Nephron (organoid): ENCODE data around the gene EIF4G1.

Source experiments
- H3K27ac Mint-ChIP-seq, 3 experiments: 2 replicates each; pipeline ENCODE4 v1.8.0; 2020; ENCODE audit warnings: mixed read lengths in 3 of 3, mild to moderate bottlenecking in 2 of 3, moderate library complexity in 1 of 3
- H3K27me3 Mint-ChIP-seq: 2 replicates; pipeline ENCODE4 v1.8.0; 2021; ENCODE audit warnings: low read depth, mild to moderate bottlenecking, moderate library complexity, mixed read lengths
- H3K36me3 Mint-ChIP-seq: 2 replicates; pipeline ENCODE4 v1.8.0; 2020; ENCODE audit warnings: low read depth, mixed read lengths
- H3K4me1 Mint-ChIP-seq: 2 replicates; pipeline ENCODE4 v1.8.0; 2020; ENCODE audit warnings: mixed read lengths
- H3K4me3 Mint-ChIP-seq, 3 experiments: 2 replicates each; pipeline ENCODE4 v1.8.0; 2020; ENCODE audit warnings: mild to moderate bottlenecking in 3 of 3, mixed read lengths in 3 of 3, moderate library complexity in 2 of 3
- H3K9me3 Mint-ChIP-seq: 2 replicates; pipeline ENCODE4 v1.8.0; 2020; ENCODE audit warnings: mixed read lengths
- TF ChIP-seq, protein P1 (sequence below), 3 experiments: fragments of 200-600 bp; sonication (generic); IDR thresholded peaks; one replicate each; pipeline ENCODE4 v1.5.0; 2021; ENCODE audit warnings: antibody characterized with exemption in 3 of 3; ENCODE audit not compliant: unreplicated experiment in 3 of 3

EIF4G1 gene

DNA sequence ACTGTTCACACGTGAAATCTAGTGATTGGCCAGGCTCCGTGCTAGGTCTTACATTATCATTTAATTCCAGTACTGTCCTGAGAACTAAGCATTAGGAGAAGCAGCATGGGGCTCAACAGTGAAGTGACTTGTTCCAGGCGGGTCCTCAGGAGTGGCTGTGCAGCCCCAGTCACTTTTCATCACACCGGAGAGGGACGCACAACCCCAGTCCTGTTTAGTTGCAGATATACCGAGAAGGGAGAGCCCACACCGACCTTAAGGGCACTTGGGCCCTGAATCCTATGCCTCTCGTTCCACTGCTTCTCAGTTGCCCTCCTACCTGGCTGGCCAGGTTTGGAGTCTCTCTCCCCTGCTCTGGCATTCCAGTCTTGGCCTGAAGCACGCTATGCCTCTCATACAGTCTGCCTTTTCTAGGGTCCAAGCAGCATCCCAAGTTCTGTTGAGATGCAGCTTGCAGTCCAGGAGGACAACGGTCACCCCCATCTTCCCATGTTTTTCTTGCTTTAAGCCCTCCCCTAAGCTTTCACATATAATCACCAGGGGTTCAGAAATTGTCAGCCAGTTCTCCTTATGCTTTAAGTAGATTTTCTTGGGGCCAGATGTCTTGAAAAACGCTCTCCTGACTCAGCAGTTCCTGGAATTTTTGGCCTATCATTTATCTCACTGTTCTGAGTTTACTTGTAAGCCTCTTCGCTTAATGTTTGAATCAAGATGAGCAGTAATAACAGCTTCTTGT is 33.1 kb downstream of the EIF4G1 start:
- Mint-ChIP-seq H3K4me3 (peak overlapping the region in 2 of 3 experiments; percentile 7 to 8), H3K27me3 (no peaks in the 10 kb centered on the region), H3K36me3 (peaks cover 28% of the 10 kb centered on the region), H3K4me1 (peaks cover 61% of the 10 kb centered on the region), H3K27ac (peak overlapping the region; percentile 80 to 96 (median 89)), H3K9me3 (no peaks in the 10 kb centered on the region)
- TF ChIP-seq, protein P1, sequence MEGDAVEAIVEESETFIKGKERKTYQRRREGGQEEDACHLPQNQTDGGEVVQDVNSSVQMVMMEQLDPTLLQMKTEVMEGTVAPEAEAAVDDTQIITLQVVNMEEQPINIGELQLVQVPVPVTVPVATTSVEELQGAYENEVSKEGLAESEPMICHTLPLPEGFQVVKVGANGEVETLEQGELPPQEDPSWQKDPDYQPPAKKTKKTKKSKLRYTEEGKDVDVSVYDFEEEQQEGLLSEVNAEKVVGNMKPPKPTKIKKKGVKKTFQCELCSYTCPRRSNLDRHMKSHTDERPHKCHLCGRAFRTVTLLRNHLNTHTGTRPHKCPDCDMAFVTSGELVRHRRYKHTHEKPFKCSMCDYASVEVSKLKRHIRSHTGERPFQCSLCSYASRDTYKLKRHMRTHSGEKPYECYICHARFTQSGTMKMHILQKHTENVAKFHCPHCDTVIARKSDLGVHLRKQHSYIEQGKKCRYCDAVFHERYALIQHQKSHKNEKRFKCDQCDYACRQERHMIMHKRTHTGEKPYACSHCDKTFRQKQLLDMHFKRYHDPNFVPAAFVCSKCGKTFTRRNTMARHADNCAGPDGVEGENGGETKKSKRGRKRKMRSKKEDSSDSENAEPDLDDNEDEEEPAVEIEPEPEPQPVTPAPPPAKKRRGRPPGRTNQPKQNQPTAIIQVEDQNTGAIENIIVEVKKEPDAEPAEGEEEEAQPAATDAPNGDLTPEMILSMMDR (IDR thresholded peaks at IDR 0.05; ENCODE audit: unreplicated experiment in 3 of 3), result no peak

DNA sequence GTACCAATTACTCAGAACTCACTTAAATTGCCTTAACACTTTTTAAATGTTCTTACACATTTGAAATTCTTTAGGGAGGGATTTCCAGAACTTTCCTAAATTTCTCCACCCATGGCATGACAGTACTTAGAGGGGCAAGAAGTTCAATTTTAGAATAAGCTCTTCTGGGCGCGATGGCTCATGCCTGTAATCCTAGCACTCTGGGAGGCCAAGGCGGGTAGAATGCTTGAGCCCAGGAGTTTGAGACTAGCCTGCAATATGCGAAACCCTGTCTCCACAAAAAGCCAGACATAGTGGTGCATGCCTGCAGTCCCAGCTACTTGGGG is 33.6 kb downstream of the EIF4G1 start:
- peaks cover 62% of the 10 kb centered on the region for H3K4me1 Mint-ChIP-seq
- H3K27me3 Mint-ChIP-seq, result no peaks in the 10 kb centered on the region
- no peaks in the 10 kb centered on the region for H3K9me3 Mint-ChIP-seq
- TF ChIP-seq, protein P1 (IDR thresholded peaks at IDR 0.05; ENCODE audit: unreplicated experiment in 3 of 3), result no peak
- H3K27ac Mint-ChIP-seq, result peak overlapping the region; percentile 80 to 96 (median 89)
- no peak overlapping the region for H3K4me3 Mint-ChIP-seq
- peaks cover 29% of the 10 kb centered on the region for H3K36me3 Mint-ChIP-seq

DNA sequence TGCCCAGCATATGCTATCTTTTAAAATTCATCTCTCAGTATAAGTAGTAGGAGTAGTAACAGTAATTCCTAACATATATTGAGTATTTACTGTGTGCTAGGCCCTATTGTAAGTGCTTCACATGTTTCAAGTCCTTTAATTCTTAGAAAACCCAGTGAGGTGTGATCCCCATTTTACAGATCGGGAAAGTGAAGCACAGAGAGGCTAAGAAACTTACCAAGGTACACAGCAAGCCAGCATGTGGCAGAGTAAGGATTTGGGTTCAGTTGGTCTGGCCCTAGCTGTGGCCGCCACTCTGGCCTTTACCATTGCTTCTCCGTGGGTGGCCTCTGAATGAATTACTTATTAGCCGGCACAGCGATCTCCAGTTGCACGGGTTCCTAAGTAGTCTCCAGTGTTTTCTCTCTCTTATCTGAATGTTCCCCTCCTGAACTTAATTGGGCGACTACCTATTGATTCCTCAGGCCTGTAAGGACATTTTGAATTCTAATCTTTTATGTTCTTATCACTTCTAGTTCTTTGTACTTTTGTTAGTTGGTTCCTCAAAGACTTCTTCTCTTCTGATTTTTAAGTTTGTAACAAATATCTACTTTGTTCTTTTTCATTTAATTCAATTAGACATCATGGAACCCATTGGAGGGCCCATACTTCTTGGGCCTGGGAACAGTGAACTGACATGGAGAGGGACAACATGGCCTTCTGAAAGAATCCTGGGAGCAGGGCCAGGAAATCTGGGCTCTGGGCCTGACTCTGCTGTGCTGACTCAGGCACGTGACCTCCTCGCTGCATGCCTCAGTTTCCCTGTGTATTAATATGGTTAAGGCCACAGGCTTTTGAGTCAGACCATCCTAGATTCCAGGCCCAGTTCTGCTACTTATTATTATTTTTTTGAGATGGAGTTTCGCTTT is 35.4 kb downstream of the EIF4G1 start:
- peaks cover 56% of the 10 kb centered on the region for H3K4me1 Mint-ChIP-seq
- H3K27ac Mint-ChIP-seq, result peak overlapping the region; percentile 20 to 77 (median 21)
- no peaks in the 10 kb centered on the region for H3K27me3 Mint-ChIP-seq
- no peaks in the 10 kb centered on the region for H3K9me3 Mint-ChIP-seq
- H3K36me3 Mint-ChIP-seq, result peaks cover 25% of the 10 kb centered on the region
- no peak overlapping the region for H3K4me3 Mint-ChIP-seq
- TF ChIP-seq, protein P1 (IDR thresholded peaks at IDR 0.05; ENCODE audit: unreplicated experiment in 3 of 3), result no peak

DNA sequence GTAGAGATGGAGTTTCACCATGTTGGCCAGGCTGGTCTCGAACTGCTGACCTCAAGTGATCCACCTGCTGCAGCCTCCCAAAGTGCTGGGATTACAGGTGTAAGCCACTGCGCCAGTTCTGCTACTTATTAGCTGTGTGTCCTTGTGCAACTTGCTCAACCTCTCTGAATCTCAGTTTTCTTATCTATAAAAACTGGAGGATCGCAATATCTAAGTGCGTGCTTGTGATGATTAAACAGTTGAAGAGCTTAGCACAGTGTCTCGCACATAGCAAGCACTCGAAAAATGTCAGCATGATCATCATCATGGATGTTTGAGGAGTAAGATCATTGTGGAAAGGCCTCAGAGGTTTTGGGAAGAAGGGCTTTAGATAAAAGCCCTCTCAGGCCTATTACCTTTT is 36.2 kb downstream of the EIF4G1 start:
- H3K4me1 Mint-ChIP-seq, result peaks cover 51% of the 10 kb centered on the region
- TF ChIP-seq, protein P1 (IDR thresholded peaks at IDR 0.05; ENCODE audit: unreplicated experiment in 3 of 3), result no peak
- no peaks in the 10 kb centered on the region for H3K27me3 Mint-ChIP-seq
- H3K4me3 Mint-ChIP-seq, result no peak overlapping the region
- no peaks in the 10 kb centered on the region for H3K9me3 Mint-ChIP-seq
- peaks cover 27% of the 10 kb centered on the region for H3K36me3 Mint-ChIP-seq
- H3K27ac Mint-ChIP-seq, result peak overlapping the region in 2 of 3 experiments; percentile 42 to 92

DNA sequence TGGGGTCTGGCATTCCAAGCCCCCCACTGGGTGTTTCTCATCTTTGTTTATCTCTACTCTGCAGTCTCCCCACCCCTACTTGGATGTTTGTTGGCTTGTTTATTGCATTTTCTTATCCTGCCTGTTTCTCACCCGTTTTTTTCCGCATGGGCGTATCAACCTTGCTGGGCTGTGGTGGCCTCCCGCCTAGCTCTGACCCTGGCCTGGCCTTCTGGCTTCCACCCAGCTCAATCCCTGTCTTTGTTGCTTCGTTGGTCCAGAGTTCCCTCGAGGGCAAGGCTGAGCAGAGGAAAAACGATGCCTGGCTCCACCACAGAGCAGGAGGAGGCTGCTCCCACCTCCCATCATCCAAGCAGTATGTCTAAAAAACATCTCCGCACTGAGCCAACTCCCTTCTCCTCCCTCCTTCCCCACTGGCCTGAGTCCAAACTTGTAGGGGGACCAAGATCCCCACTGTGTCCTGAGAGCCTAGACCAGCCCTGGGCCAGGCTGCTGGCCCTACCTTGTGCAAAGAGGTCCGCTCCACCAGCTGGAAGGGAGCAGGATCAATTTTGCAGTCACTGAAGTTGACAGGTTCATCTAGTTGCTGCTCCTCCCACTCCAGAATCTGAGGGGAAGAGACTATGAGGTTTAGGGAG is 37.2 kb downstream of the EIF4G1 start:
- peaks cover 48% of the 10 kb centered on the region for H3K4me1 Mint-ChIP-seq
- peak overlapping the region in 2 of 3 experiments; percentile 6 to 61 for H3K4me3 Mint-ChIP-seq
- no peaks in the 10 kb centered on the region for H3K9me3 Mint-ChIP-seq
- H3K36me3 Mint-ChIP-seq, result peaks cover 25% of the 10 kb centered on the region
- H3K27ac Mint-ChIP-seq, result peak overlapping the region; percentile 43 to 92 (median 88)
- TF ChIP-seq, protein P1 (IDR thresholded peaks at IDR 0.05; ENCODE audit: unreplicated experiment in 3 of 3), result no peak
- no peaks in the 10 kb centered on the region for H3K27me3 Mint-ChIP-seq
